DOHH2 (cell line): ENCODE results near the gene DENND1B.

Experiments
- H3F3A ChIP-seq: fragments of 200-600 bp; sonication (generic), shearing (Covaris generic); 2 replicates; pipeline ENCODE4 v1.6.0; 2016; ENCODE audit warnings: antibody characterized with exemption, mild to moderate bottlenecking; ENCODE audit not compliant: control insufficient read depth, insufficient read depth
- H3K27ac ChIP-seq: fragments of 200-600 bp; sonication (generic); 2 replicates; pipeline ENCODE4 v1.5.1; 2014; ENCODE audit warnings: low read depth, mild to moderate bottlenecking, low read length, moderate library complexity
- H3K27me3 ChIP-seq: fragments of 200-600 bp; sonication (generic); 2 replicates; pipeline ENCODE4 v1.6.1; 2014; ENCODE audit warnings: mild to moderate bottlenecking, low read length, mixed read lengths; ENCODE audit not compliant: control insufficient read depth
- H3K36me3 ChIP-seq: fragments of 200-600 bp; sonication (generic); 2 replicates; pipeline ENCODE4 v1.6.1; 2014; ENCODE audit warnings: mild to moderate bottlenecking, low read length, moderate library complexity, mixed read lengths; ENCODE audit not compliant: control insufficient read depth
- H3K4me1 ChIP-seq: fragments of 200-600 bp; sonication (generic); 2 replicates; pipeline ENCODE4 v1.6.1; 2014; ENCODE audit warnings: mild to moderate bottlenecking, low read length, mixed read lengths; ENCODE audit not compliant: control insufficient read depth
- H3K4me2 ChIP-seq: fragments of 200-600 bp; sonication (generic); 2 replicates; pipeline ENCODE4 v1.6.0; 2014; ENCODE audit warnings: mild to moderate bottlenecking, low read length, moderate library complexity
- H3K4me3 ChIP-seq: fragments of 200-600 bp; sonication (generic); 2 replicates; pipeline ENCODE4 v1.5.1; 2014; ENCODE audit warnings: mild to moderate bottlenecking, low read length, mixed read lengths
- H3K79me2 ChIP-seq: fragments of 200-600 bp; sonication (generic); 2 replicates; pipeline ENCODE4 v1.6.1; 2014; ENCODE audit warnings: mild to moderate bottlenecking, low read length, mixed read lengths; ENCODE audit not compliant: control insufficient read depth
- H3K9me2 ChIP-seq: fragments of 200-600 bp; sonication (generic); replicated peaks from 2 replicates; pipeline ENCODE4 v1.6.1; 2014; ENCODE audit warnings: mild to moderate bottlenecking, low read length, mixed read lengths; ENCODE audit not compliant: control insufficient read depth
- H3K9me3 ChIP-seq: fragments of 200-600 bp; sonication (generic); 2 replicates; pipeline ENCODE4 v1.6.1; 2014; ENCODE audit warnings: antibody characterized with exemption, low read length, mixed read lengths; ENCODE audit not compliant: control insufficient read depth, insufficient read depth
- H4K20me1 ChIP-seq: fragments of 200-600 bp; sonication (generic); 2 replicates; pipeline ENCODE4 v1.6.0; 2014; ENCODE audit warnings: low read depth, mild to moderate bottlenecking, antibody characterized with exemption, low read length, moderate library complexity; ENCODE audit not compliant: control insufficient read depth, insufficient read depth
- CTCF ChIP-seq: fragments of 200-600 bp; sonication (generic); IDR thresholded peaks from one replicate; pipeline ENCODE4 v1.5.1; 2014; ENCODE audit warnings: antibody characterized with exemption, mild to moderate bottlenecking, low read depth, low read length; ENCODE audit not compliant: poor library complexity, severe bottlenecking
- EZH2phosphoT487 ChIP-seq: fragments of 200-600 bp; sonication (generic); IDR thresholded peaks from 2 replicates; pipeline ENCODE4 v1.6.1; 2017; ENCODE audit warnings: borderline replicate concordance, mild to moderate bottlenecking, antibody characterized with exemption, low read length, moderate library complexity, mixed read lengths

DENND1B gene

GRCh38 chr1:197696372-197696771 is 78.9 kb downstream of the DENND1B start:
- H3K4me2 ChIP-seq, result no peak overlapping the region
- H3K36me3 ChIP-seq, result no peaks in the 10 kb centered on the region; the same call in 1 of the 2 replicates
- no peaks in the 10 kb centered on the region for H4K20me1 ChIP-seq
- H3K79me2 ChIP-seq, result peaks cover 5% of the 10 kb centered on the region; the same call in 1 of the 2 replicates
- TF ChIP-seq EZH2phosphoT487, result no peak
- no peak for TF ChIP-seq CTCF
- H3K9me3 ChIP-seq, result no peaks in the 10 kb centered on the region
- H3K27ac ChIP-seq, result no peak overlapping the region
- H3K27me3 ChIP-seq, result no peaks in the 10 kb centered on the region
- no peak overlapping the region for H3K4me3 ChIP-seq
- H3K9me2 ChIP-seq, result no peaks in the 10 kb centered on the region
- H3F3A ChIP-seq, result no peaks in the 10 kb centered on the region
- peaks cover 34% of the 10 kb centered on the region for H3K4me1 ChIP-seq

- Histone ChIP-seq H3K4me3 (no peak overlapping the region), H4K20me1 (no peaks in the 10 kb centered on the region), H3F3A (no peaks in the 10 kb centered on the region)
Observed at GRCh38 chr1:197695961-197696360, 79.3 kb downstream of the DENND1B start.

GRCh38 chr1:197692965-197693364 is 82.3 kb downstream of the DENND1B start:
- Histone ChIP-seq H3K9me3 (peaks cover 23% of the 10 kb centered on the region), H3F3A (no peaks in the 10 kb centered on the region), H3K27me3 (no peaks in the 10 kb centered on the region), H3K4me3 (no peak overlapping the region), H4K20me1 (no peaks in the 10 kb centered on the region), H3K4me1 (peaks cover 28% of the 10 kb centered on the region), H3K79me2 (peaks cover 5% of the 10 kb centered on the region; the same call in 1 of the 2 replicates), H3K36me3 (peaks cover 14% of the 10 kb centered on the region), H3K9me2 (no peaks in the 10 kb centered on the region), H3K27ac (no peak overlapping the region), H3K4me2 (peak overlapping the region; percentile 35; the same call in 1 of the 2 replicates)
- peak; percentile 43 for TF ChIP-seq CTCF
- TF ChIP-seq EZH2phosphoT487, result no peak

More at GRCh38 chr1:197695961-197696360, 79.3 kb downstream of the DENND1B start:
- H3K36me3 ChIP-seq, result no peaks in the 10 kb centered on the region; the same call in 1 of the 2 replicates
- TF ChIP-seq CTCF, result no peak
- no peak for TF ChIP-seq EZH2phosphoT487
- H3K9me2 ChIP-seq, result no peaks in the 10 kb centered on the region
- no peak overlapping the region for H3K27ac ChIP-seq
- no peaks in the 10 kb centered on the region for H3K27me3 ChIP-seq
- no peak overlapping the region for H3K4me2 ChIP-seq
- no peaks in the 10 kb centered on the region for H3K9me3 ChIP-seq
- peaks cover 34% of the 10 kb centered on the region for H3K4me1 ChIP-seq
- peaks cover 5% of the 10 kb centered on the region; the same call in 1 of the 2 replicates for H3K79me2 ChIP-seq

- peaks cover 28% of the 10 kb centered on the region for H3K4me1 ChIP-seq
- H3K27me3 ChIP-seq, result no peaks in the 10 kb centered on the region
- no peaks in the 10 kb centered on the region for H3F3A ChIP-seq
- H3K36me3 ChIP-seq, result peaks cover 14% of the 10 kb centered on the region
- H3K27ac ChIP-seq, result no peak overlapping the region
- no peaks in the 10 kb centered on the region for H3K9me2 ChIP-seq
- no peaks in the 10 kb centered on the region for H4K20me1 ChIP-seq
- 0 out of 2 replicates have a peak, but pooled peaks cover 2% of the 10 kb centered on the region for H3K79me2 ChIP-seq
- no peak for TF ChIP-seq CTCF
- no peak for TF ChIP-seq EZH2phosphoT487
- peaks cover 24% of the 10 kb centered on the region for H3K9me3 ChIP-seq
- H3K4me3 ChIP-seq, result no peak overlapping the region
- H3K4me2 ChIP-seq, result no peak overlapping the region
Observed at GRCh38 chr1:197691816-197692215, 83.5 kb downstream of the DENND1B start.
